Heart left ventricle (tissue), 13 donors: Measurements from ENCODE around the gene MPDZ.

Experiments used
- CTCF ChIP-seq, 12 donors: fragments of 200-600 bp; sonication (generic) in 4 of 12; IDR thresholded peaks; one replicate each; pipeline versions ENCODE4 v1.5.0 to v1.8.0; 2018 to 2022; ENCODE audit warnings: antibody characterized with exemption in 12 of 12, mild to moderate bottlenecking in 5 of 12
- POLR2A ChIP-seq, 2 donors: fragments of 450-650 bp; IDR thresholded peaks; one replicate each; pipeline ENCODE4 v1.6.1; 2017; ENCODE audit warnings: antibody characterized with exemption in 2 of 2, mild to moderate bottlenecking in 2 of 2, moderate library complexity in 2 of 2
- donor health status: ischemic (EF 13 %, LVEDD 7.1; RV severe dilation, severe dysfunction).
- donor health status: DM: no; HTN: yes; CAD: no.
- donor health status: DM: no; HTN: no; CAD: no.
- donor health status: ischemic (EF 25% LVEDD 6.9; RV normal size, moderate dysfunction).
- donor health status: ischemic (EF 25% LVEDD 5.7; RV mildly dilated, moderate dysfunction).
- donor health status: ischemic (EF 35%, LVEDD 5.7; RV mildly dilated, moderate dysfunction).
- donor health status: nonischemic (EF 11% LVEDD 7.7; RV severe dilation, severe dysfunction).
- donor health status: DM: yes; HTN: yes; CAD: no.
- donor health status: PGD.
- donor health status: ischemic (EF 29% LVEDD 5.4; RV normal size, mild dysfunction).
- donor health status: nonischemic (EF 23%, LVEDD 6.1; RV moderate dilation, normal function).

- no peak for TF ChIP-seq CTCF (IDR thresholded peaks at IDR 0.05)
- TF ChIP-seq POLR2A (IDR thresholded peaks at IDR 0.05) = no peak
Observed at GRCh38 chr9:13145340-13145739, 134.2 kb downstream of the MPDZ start.
